ENCODE data around the gene CNNM3.
A peak's percentile ranks its signal among the peaks of the same experiment; 100 is the strongest.

CNNM3 gene

DNA sequence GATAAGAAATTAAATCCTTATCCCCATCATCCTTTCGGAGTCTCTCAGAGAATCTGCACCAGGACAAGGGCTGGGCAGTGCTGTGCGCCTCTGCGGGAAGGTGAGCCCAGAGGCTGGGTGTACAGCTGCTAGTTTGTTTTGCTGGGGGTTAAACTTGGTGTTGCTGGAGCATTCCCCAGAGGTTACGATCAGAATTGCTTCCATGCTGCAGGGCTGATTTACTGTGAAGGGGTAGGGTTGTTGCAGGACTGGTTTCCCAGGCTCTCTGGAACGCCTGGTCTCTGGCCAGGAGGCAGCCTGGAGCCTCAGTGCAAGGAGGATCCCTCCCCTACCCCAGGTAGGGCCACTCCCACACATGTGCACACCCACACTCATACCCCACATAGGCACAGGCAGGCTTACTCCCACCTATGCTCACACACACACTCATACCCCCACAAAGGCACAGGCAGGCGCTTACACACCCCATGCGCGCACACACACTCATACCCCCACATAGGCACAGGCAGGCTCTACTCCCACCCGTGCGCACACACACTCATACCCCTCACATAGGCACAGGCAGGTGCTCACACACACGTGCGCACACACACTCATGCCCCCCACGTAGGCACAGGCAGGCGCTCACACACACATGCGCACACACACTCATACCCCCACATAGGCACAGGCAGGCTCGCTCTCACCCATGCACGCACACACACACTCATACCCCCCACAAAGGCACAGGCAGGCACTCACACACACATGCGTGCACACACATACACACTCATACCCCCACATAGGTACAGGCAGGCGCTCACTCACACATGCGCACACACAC, 44.1 kb upstream of the CNNM3 start:
- no peak for DNase-seq (ENCODE audit: low spot score)
- in situ Hi-C loops (cut with MboI; ENCODE audit: low sequenced_read_pairs, unreplicated experiment) = no loop called here
- TF ChIP-seq, protein P1, sequence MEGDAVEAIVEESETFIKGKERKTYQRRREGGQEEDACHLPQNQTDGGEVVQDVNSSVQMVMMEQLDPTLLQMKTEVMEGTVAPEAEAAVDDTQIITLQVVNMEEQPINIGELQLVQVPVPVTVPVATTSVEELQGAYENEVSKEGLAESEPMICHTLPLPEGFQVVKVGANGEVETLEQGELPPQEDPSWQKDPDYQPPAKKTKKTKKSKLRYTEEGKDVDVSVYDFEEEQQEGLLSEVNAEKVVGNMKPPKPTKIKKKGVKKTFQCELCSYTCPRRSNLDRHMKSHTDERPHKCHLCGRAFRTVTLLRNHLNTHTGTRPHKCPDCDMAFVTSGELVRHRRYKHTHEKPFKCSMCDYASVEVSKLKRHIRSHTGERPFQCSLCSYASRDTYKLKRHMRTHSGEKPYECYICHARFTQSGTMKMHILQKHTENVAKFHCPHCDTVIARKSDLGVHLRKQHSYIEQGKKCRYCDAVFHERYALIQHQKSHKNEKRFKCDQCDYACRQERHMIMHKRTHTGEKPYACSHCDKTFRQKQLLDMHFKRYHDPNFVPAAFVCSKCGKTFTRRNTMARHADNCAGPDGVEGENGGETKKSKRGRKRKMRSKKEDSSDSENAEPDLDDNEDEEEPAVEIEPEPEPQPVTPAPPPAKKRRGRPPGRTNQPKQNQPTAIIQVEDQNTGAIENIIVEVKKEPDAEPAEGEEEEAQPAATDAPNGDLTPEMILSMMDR (IDR thresholded peaks at IDR 0.05; ENCODE audit: borderline replicate concordance, control extremely low read depth, extremely low read depth, insufficient read depth, missing control alignments) = no peak

DNA sequence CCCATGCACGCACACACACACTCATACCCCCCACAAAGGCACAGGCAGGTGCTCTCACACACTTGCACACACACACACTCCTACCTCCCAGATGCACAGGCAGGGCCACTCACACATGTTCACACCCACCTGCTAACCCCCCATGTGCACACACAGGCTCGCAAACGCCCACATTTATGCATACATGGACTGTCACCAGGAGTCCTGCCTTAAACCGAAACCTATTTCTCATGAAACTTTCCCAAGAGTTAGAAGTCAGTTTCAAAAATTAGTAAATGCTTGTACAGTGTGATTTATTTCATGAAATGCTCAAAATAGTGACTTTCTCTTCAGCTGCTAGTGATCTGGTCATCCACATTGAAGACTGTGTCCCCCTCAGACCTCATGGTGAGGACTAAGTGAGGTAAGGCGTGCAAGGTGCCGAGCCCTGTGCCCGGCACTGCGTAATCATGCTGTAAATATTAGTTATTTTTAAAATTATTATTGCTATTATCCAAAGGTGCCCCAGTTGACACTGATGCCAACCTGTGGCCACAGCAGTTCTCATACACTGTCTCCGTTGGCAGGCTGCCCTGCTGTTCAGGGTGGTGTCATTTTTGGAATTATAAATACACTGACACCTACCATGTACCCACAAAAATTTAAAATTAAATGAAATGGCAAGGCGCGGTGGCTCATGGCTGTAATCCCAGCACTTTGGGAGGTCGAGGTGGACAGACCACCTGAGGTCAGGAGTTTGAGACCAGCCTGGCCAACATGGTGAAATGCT, 43.0 kb upstream of the CNNM3 start:
- TF ChIP-seq, protein P1 (IDR thresholded peaks at IDR 0.05; ENCODE audit: borderline replicate concordance, control extremely low read depth, extremely low read depth, insufficient read depth, missing control alignments) = no peak
- DNase-seq (ENCODE audit: low spot score) = peak; percentile 75
- in situ Hi-C loops (cut with MboI; ENCODE audit: low sequenced_read_pairs, unreplicated experiment) = no loop called here

DNA sequence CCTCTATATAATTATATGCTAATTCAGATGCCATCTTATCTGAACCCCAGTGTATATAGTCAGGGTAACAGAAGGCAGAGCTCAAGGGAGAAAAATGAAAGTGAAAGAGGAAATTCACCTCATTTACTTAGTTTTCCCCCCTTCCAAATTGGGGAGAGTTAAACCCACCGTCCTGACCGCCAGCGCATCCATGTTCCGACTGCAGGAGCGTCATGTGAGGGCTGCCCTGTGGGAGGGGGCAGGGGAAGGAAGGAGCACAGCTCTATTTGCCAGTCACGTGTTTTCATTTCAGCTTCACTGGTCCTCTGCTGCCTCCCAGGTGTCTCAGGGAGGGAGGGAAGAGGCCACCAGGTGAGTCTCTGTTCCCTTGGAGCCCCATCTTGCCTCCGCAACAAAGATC, 42.1 kb upstream of the CNNM3 start:
- TF ChIP-seq, protein P1 (IDR thresholded peaks at IDR 0.05; ENCODE audit: borderline replicate concordance, control extremely low read depth, extremely low read depth, insufficient read depth, missing control alignments) = no peak

GRCh38 chr2:96775160-96775559, 40.9 kb upstream of the CNNM3 start:
- DNase-seq (ENCODE audit: low spot score) = no peak
- in situ Hi-C loops (cut with MboI; ENCODE audit: low sequenced_read_pairs, unreplicated experiment) = no loop called here
- TF ChIP-seq, protein P1 (IDR thresholded peaks at IDR 0.05; ENCODE audit: borderline replicate concordance, control extremely low read depth, extremely low read depth, insufficient read depth, missing control alignments) = no peak

More for the DNA sequence above, 42.1 kb upstream of the CNNM3 start:
- DNase-seq (ENCODE audit: low spot score) = no peak
- in situ Hi-C loops (cut with MboI; ENCODE audit: low sequenced_read_pairs, unreplicated experiment) = no loop called here

GRCh38 chr2:96783388-96783787, 32.7 kb upstream of the CNNM3 start:
- in situ Hi-C loops (cut with MboI; ENCODE audit: low sequenced_read_pairs, unreplicated experiment) = no loop called here
- TF ChIP-seq, protein P1 (IDR thresholded peaks at IDR 0.05; ENCODE audit: borderline replicate concordance, control extremely low read depth, extremely low read depth, insufficient read depth, missing control alignments) = no peak
- no peak for DNase-seq (ENCODE audit: low spot score)

GRCh38 chr2:96787411-96787810, 28.7 kb upstream of the CNNM3 start:
- in situ Hi-C loops (cut with MboI; ENCODE audit: low sequenced_read_pairs, unreplicated experiment) = no loop called here
- no peak for DNase-seq (ENCODE audit: low spot score)
- TF ChIP-seq, protein P1 (IDR thresholded peaks at IDR 0.05; ENCODE audit: borderline replicate concordance, control extremely low read depth, extremely low read depth, insufficient read depth, missing control alignments) = no peak
